Measurements from ENCODE around the gene TSTD1. TPM values are rescaled to one million over a fixed set of nuclear protein-coding genes. Genes with fewer than 3 reads are reported as not detected.

TSTD1 gene
- total and polyA plus RNA-seq, 2 experiments from 2014 or later, result 36.3 to 102 TPM

DNA sequence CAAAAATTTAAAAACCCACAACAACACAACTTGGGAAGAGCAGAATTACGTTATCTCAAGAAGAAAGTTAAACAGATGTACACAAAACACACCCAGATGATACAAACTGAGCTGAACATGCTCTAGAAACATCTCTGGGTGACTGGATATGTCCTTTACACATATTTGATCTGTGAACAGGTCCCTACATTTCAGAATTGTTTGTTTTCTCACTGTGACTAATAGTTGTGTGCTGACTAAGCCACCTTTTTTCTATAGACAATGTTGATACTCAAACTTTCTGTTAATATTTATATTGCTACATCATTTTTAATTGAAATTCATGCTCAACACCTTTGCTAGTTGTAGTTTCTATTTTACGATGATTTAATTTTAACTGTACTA, 16.8 kb downstream of the TSTD1 start:
- H3K36me3 ChIP-seq (replicated peaks; ENCODE audit: insufficient read depth, low read depth), result no peaks in the 10 kb centered on the region
- H3K27ac ChIP-seq, result peak overlapping the region; percentile 94
- TF ChIP-seq, protein P1, sequence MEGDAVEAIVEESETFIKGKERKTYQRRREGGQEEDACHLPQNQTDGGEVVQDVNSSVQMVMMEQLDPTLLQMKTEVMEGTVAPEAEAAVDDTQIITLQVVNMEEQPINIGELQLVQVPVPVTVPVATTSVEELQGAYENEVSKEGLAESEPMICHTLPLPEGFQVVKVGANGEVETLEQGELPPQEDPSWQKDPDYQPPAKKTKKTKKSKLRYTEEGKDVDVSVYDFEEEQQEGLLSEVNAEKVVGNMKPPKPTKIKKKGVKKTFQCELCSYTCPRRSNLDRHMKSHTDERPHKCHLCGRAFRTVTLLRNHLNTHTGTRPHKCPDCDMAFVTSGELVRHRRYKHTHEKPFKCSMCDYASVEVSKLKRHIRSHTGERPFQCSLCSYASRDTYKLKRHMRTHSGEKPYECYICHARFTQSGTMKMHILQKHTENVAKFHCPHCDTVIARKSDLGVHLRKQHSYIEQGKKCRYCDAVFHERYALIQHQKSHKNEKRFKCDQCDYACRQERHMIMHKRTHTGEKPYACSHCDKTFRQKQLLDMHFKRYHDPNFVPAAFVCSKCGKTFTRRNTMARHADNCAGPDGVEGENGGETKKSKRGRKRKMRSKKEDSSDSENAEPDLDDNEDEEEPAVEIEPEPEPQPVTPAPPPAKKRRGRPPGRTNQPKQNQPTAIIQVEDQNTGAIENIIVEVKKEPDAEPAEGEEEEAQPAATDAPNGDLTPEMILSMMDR (IDR thresholded peaks at IDR 0.05; ENCODE audit: poor library complexity), result no peak
- TF ChIP-seq EZH2 (IDR thresholded peaks at IDR 0.05; ENCODE audit: borderline replicate concordance), result no peak
- TF ChIP-seq EZH2phosphoT487 (IDR thresholded peaks at IDR 0.05; ENCODE audit: low read depth, severe bottlenecking, unreplicated experiment), result no peak
- peak overlapping the region; percentile 26 for H2AFZ ChIP-seq
- H4K20me1 ChIP-seq (ENCODE audit: insufficient read depth, poor library complexity, severe bottlenecking), result peaks cover 7% of the 10 kb centered on the region
- no peak overlapping the region for H3K4me3 ChIP-seq
- DNase-seq (ENCODE audit: low spot score), result no peak
- peak overlapping the region; percentile 76 for H3K4me2 ChIP-seq
- peaks cover 12% of the 10 kb centered on the region for H3K4me1 ChIP-seq (ENCODE audit: insufficient read depth)
- H3K79me2 ChIP-seq, result peaks cover 34% of the 10 kb centered on the region
- 87% methylated on average over 2 of the region's 2 CpGs for WGBS (ENCODE audit: low lambda C conversion rate, missing lambda C conversion rate)
- H3K27me3 ChIP-seq, result no peaks in the 10 kb centered on the region
- no peaks in the 10 kb centered on the region for H3K9me3 ChIP-seq (ENCODE audit: low read depth)
- no peaks in the 10 kb centered on the region for H3K9me2 ChIP-seq (replicated peaks; ENCODE audit: insufficient read depth)

DNA sequence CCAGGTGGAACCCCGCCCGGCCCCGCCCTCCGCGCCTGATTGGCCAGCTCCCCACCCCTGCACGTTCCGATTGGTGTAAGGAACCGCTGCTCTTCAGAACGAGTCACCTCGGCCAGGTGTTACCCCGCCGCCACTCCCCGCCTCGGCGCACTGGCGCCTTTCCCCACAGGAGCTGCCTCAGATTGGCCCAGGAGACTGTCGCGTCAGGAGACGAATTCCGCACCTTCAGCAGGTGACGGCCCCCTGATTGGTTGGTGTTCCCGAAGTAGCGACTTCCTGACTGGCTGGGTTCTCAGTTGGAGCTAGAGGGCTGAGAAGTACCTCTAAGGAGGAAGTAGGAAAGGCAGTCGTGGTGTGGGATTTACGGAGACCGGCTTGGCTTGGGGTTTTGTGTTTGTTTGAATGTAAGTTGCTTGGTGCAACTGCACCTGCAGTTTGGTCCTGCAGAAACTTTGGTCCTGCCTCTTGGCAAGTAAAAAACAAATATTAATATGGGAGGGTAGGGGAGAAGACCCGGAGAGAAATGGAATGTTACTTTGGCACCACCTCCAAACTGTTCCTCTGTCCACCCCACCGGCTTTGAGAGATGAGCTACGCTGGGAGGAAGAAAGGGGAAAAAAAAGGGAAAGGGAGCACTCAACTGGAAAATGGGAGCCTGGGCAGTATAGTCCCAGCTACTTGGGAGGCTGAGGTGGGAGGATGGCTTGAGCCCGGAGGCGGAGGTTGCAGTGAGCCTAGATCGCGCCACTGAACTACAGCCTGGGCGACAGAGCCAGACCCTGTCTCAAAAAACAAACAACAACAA, 17.4 kb downstream of the TSTD1 start:
- Histone ChIP-seq H2AFZ (peak overlapping the region; percentile 26), H3K27ac (peak overlapping the region; percentile 99), H3K4me2 (peak overlapping the region; percentile 76), H3K79me2 (peaks cover 36% of the 10 kb centered on the region), H3K9me2 (replicated peaks; ENCODE audit: insufficient read depth) (no peaks in the 10 kb centered on the region), H3K9me3 (ENCODE audit: low read depth) (no peaks in the 10 kb centered on the region), H3K36me3 (replicated peaks; ENCODE audit: insufficient read depth, low read depth) (no peaks in the 10 kb centered on the region), H3K4me3 (peak overlapping the region; percentile 24), H3K27me3 (no peaks in the 10 kb centered on the region), H4K20me1 (ENCODE audit: insufficient read depth, poor library complexity, severe bottlenecking) (peaks cover 7% of the 10 kb centered on the region), H3K4me1 (ENCODE audit: insufficient read depth) (peaks cover 15% of the 10 kb centered on the region)
- WGBS (ENCODE audit: low lambda C conversion rate, missing lambda C conversion rate), result 19% methylated on average over 29 of the region's 34 CpGs
- peak; percentile 97 for DNase-seq (ENCODE audit: low spot score)
- TF ChIP-seq, protein P1 (IDR thresholded peaks at IDR 0.05; ENCODE audit: poor library complexity), result no peak
- TF ChIP-seq EZH2phosphoT487 (IDR thresholded peaks at IDR 0.05; ENCODE audit: low read depth, severe bottlenecking, unreplicated experiment) (no peak), EZH2 (IDR thresholded peaks at IDR 0.05; ENCODE audit: borderline replicate concordance) (no peak)

DNA sequence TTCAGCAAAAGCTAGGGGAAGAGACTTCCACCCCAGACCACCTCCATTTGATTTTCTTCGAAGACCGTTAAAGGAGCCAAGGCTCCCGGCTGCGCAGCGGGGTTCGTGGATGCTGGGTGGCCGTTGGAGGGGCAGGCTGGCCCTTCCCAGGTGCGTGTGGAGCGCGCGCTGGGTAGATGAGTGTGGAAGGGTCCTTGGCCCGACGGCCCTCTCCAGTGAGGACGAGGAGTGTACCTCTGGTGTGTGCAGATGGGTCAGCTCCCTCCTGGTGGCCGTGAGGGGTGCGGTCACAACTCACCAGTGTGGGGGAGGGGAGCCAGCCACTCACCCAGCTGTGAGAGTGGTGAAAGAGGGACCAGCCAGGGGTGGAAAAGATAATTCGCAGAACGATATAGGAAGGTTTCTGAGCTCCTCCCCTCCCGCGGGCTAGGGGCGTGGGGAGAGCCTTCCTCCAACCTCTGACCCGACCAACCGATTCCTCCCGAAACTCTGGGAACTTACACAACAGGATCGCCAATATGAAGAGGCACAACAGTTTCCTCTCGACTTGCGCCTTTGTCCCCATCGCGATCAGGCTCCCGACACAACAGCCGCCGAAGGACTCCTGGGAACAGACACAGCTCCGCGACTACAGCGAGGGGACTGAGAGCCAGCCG, 18.1 kb downstream of the TSTD1 start, which contains the start of gene F11R:
TSS of gene F11R (minus strand) at position 644 of the 656 bp plus-strand sequence. CDS start at position 565, 79 bp downstream.
- H3K27ac ChIP-seq, result peak within 1 kb of the TSS; percentile 99
- H3K4me1 ChIP-seq (ENCODE audit: insufficient read depth), result peaks cover 17% of the 10 kb centered on the region
- peaks cover 7% of the 10 kb centered on the region for H4K20me1 ChIP-seq (ENCODE audit: insufficient read depth, poor library complexity, severe bottlenecking)
- no peaks in the 10 kb centered on the region for H3K9me2 ChIP-seq (replicated peaks; ENCODE audit: insufficient read depth)
- H3K4me2 ChIP-seq, result peak within 1 kb of the TSS; percentile 76
- no peaks in the 10 kb centered on the region for H3K9me3 ChIP-seq (ENCODE audit: low read depth)
- peak within 1 kb of the TSS; percentile 64 for H3K4me3 ChIP-seq
- peak within 1 kb of the TSS; percentile 26 for H2AFZ ChIP-seq
- peaks cover 43% of the 10 kb centered on the region for H3K79me2 ChIP-seq
- no peaks in the 10 kb centered on the region for H3K36me3 ChIP-seq (replicated peaks; ENCODE audit: insufficient read depth, low read depth)
- H3K27me3 ChIP-seq, result no peaks in the 10 kb centered on the region
- TF ChIP-seq EZH2 (IDR thresholded peaks at IDR 0.05; ENCODE audit: borderline replicate concordance) (no peak), EZH2phosphoT487 (IDR thresholded peaks at IDR 0.05; ENCODE audit: low read depth, severe bottlenecking, unreplicated experiment) (no peak)
- TF ChIP-seq, protein P1 (IDR thresholded peaks at IDR 0.05; ENCODE audit: poor library complexity), result peak; percentile 15
- WGBS (ENCODE audit: low lambda C conversion rate, missing lambda C conversion rate), result under 1% methylated on average over 33 of the region's 36 CpGs
- DNase-seq (ENCODE audit: low spot score), result peak; percentile 90

All from hepatocyte (in vitro differentiated cells).